Measurements from ENCODE around the gene CEP104. TPM values are rescaled to one million over a fixed set of nuclear protein-coding genes. Genes with fewer than 3 reads are reported as not detected.

Gene CEP104
- total RNA-seq, 1 donor from 2014 or later = 47.3 TPM

DNA sequence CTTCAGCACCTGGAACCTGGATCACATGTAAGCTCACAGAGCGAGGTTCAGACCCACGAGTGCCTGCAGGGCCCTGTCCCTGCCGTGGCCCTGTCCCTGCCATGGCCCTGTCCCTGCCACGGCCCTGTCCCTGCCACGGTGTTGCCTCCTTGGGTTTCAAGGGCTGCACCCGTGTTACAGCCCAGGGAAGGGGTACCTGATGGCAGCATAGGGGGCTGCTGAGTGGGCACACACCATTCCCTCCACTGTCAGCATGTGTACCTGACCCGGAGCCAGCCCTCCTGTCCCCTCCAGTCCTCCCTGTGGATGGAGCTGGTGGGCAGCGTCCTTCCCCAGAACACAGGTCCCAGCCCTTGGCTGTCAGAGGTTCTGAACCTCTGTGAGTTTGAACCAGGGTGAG, 15.5 kb upstream of the CEP104 start:
- no peaks in the 10 kb centered on the region for H3K36me3 ChIP-seq (ENCODE audit: control insufficient read depth, insufficient read depth, low read length)
- TF ChIP-seq, protein P1, sequence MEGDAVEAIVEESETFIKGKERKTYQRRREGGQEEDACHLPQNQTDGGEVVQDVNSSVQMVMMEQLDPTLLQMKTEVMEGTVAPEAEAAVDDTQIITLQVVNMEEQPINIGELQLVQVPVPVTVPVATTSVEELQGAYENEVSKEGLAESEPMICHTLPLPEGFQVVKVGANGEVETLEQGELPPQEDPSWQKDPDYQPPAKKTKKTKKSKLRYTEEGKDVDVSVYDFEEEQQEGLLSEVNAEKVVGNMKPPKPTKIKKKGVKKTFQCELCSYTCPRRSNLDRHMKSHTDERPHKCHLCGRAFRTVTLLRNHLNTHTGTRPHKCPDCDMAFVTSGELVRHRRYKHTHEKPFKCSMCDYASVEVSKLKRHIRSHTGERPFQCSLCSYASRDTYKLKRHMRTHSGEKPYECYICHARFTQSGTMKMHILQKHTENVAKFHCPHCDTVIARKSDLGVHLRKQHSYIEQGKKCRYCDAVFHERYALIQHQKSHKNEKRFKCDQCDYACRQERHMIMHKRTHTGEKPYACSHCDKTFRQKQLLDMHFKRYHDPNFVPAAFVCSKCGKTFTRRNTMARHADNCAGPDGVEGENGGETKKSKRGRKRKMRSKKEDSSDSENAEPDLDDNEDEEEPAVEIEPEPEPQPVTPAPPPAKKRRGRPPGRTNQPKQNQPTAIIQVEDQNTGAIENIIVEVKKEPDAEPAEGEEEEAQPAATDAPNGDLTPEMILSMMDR (IDR thresholded peaks at IDR 0.05; ENCODE audit: insufficient read depth, low read length, poor library complexity, severe bottlenecking) = no peak
- no peak overlapping the region for H3K4me3 ChIP-seq (ENCODE audit: low read depth, low read length)
- H3K27me3 ChIP-seq (ENCODE audit: control insufficient read depth, insufficient read depth, low read length) = no peaks in the 10 kb centered on the region
- DNase-seq (ENCODE audit: low read depth) = no peak

DNA sequence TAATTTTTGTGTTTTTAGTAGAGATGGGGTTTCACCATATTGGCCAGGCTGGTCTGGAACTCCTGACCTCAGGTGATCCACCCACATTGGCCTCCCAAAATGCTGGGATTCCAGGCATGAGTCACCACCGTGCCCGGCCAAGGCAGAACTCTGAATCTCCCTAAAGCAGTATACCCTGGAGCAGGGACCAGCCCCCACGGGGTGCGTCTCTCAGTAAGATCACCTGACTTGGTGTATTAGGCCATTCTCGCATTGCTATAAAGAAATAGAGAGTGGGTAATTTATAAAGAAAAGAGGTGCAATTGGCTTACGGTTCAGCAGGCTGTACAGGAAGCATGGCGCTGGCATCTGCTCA, 14.4 kb upstream of the CEP104 start:
- TF ChIP-seq, protein P1 (IDR thresholded peaks at IDR 0.05; ENCODE audit: insufficient read depth, low read length, poor library complexity, severe bottlenecking) = no peak
- DNase-seq (ENCODE audit: low read depth) = no peak
- Histone ChIP-seq H3K36me3 (ENCODE audit: control insufficient read depth, insufficient read depth, low read length) (no peaks in the 10 kb centered on the region), H3K4me3 (ENCODE audit: low read depth, low read length) (no peak overlapping the region), H3K27me3 (ENCODE audit: control insufficient read depth, insufficient read depth, low read length) (no peaks in the 10 kb centered on the region)

DNA sequence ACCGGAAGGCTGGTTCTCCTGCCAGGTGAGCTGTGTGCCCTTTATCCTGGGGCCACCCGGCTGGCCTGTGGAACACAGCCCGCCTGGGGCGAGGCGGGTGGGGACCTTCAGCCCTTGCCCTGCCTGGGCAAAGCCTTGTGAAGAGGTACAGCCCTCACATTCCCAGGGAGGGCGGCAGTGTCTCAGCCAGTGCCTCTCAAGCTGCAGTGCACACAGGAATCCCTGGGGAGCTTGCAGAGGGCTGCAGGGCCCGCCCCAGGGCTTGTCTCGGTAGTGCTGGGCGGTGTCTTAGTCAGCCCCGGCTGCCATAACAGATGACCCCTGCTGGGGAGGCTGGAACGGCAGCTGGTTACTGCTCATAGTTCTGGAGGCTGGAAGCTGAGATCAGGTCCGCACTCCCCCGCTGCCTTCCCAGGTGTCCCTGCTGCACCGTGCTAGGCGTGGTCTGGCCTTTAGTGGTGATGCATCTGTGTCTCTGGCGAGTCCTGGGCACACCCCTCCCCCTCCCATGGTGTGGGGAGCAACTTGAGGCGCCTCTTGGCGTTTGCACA, 12.8 kb upstream of the CEP104 start:
- TF ChIP-seq, protein P1 (IDR thresholded peaks at IDR 0.05; ENCODE audit: insufficient read depth, low read length, poor library complexity, severe bottlenecking) = no peak
- Histone ChIP-seq H3K4me3 (ENCODE audit: low read depth, low read length) (no peak overlapping the region), H3K36me3 (ENCODE audit: control insufficient read depth, insufficient read depth, low read length) (no peaks in the 10 kb centered on the region), H3K27me3 (ENCODE audit: control insufficient read depth, insufficient read depth, low read length) (no peaks in the 10 kb centered on the region)
- DNase-seq (ENCODE audit: low read depth) = no peak

GRCh38 chr1:3868464-3869006, 11.5 kb upstream of the CEP104 start:
- Histone ChIP-seq H3K4me3 (ENCODE audit: low read depth, low read length) (no peak overlapping the region), H3K36me3 (ENCODE audit: control insufficient read depth, insufficient read depth, low read length) (no peaks in the 10 kb centered on the region), H3K27me3 (ENCODE audit: control insufficient read depth, insufficient read depth, low read length) (no peaks in the 10 kb centered on the region)
- TF ChIP-seq, protein P1 (IDR thresholded peaks at IDR 0.05; ENCODE audit: insufficient read depth, low read length, poor library complexity, severe bottlenecking) = no peak
- no peak for DNase-seq (ENCODE audit: low read depth)

- Histone ChIP-seq H3K36me3 (ENCODE audit: control insufficient read depth, insufficient read depth, low read length) (no peaks in the 10 kb centered on the region), H3K4me3 (ENCODE audit: low read depth, low read length) (no peak overlapping the region), H3K27me3 (ENCODE audit: control insufficient read depth, insufficient read depth, low read length) (no peaks in the 10 kb centered on the region)
- no peak for DNase-seq (ENCODE audit: low read depth)
- TF ChIP-seq, protein P1 (IDR thresholded peaks at IDR 0.05; ENCODE audit: insufficient read depth, low read length, poor library complexity, severe bottlenecking) = no peak
Measured at GRCh38 chr1:3865606-3866160, 8.7 kb upstream of the CEP104 start.

DNA sequence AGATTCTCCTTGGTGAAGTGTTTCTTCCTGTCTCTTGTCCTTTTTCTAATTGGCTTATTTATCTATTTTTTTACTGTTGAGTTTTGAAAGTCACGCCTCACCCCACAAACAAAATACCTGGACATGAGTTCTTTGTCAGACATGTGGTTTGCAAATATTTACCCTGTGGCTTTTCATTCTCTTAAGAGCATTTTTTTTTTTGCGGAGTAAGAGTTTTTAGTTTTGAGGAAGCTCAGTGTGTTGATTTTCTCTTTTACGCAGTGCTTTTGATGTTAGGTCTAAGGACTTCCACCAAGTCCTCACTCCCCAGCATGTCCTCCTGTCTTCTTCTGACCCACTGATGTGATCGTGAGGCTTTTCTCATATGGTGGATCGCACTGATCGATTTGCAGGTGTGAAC, 7.9 kb upstream of the CEP104 start:
- Histone ChIP-seq H3K36me3 (ENCODE audit: control insufficient read depth, insufficient read depth, low read length) (no peaks in the 10 kb centered on the region), H3K27me3 (ENCODE audit: control insufficient read depth, insufficient read depth, low read length) (no peaks in the 10 kb centered on the region), H3K4me3 (ENCODE audit: low read depth, low read length) (no peak overlapping the region)
- TF ChIP-seq, protein P1 (IDR thresholded peaks at IDR 0.05; ENCODE audit: insufficient read depth, low read length, poor library complexity, severe bottlenecking) = no peak
- DNase-seq (ENCODE audit: low read depth) = no peak
